ENCODE data around the gene TMEM255B. TPM values are rescaled to one million over a fixed set of nuclear protein-coding genes. Genes with fewer than 3 reads are reported as not detected.

The TMEM255B gene
- total and polyA plus RNA-seq, 4 donors, result 6.0 to 19.6 (median 14.8) TPM

GRCh38 chr13:113730258-113730691 lies 28.8 kb upstream of the TMEM255B start:
- Histone ChIP-seq H3K27me3 (ENCODE audit: control insufficient read depth in 3 of 3, insufficient read depth in 3 of 3, low read length in 2 of 3) (peaks cover 0 to 14% (median 0%) of the 10 kb centered on the region in 3 donors), H3K36me3 (ENCODE audit: control insufficient read depth in 4 of 4, insufficient read depth in 4 of 4, low read length in 4 of 4) (no peaks in the 10 kb centered on the region), H3K4me1 (ENCODE audit: control insufficient read depth in 5 of 5, insufficient read depth in 5 of 5, low read length in 5 of 5) (no peaks in the 10 kb centered on the region), H3K27ac (ENCODE audit: low read depth in 1 of 2, low read length in 1 of 2) (no peak overlapping the region), H3K9ac (ENCODE audit: insufficient read depth in 1 of 2, low read length in 2 of 2) (no peak overlapping the region), H3K9me3 (ENCODE audit: control insufficient read depth in 4 of 4, insufficient read depth in 3 of 4, low read length in 3 of 4) (peaks cover 0 to 4% (median 0%) of the 10 kb centered on the region in 4 donors), H3K4me3 (no peak overlapping the region)
- DNase-seq, result no peak
- ATAC-seq (ENCODE audit: insufficient read depth, low FRiP score), result no peak
- TF ChIP-seq, protein P1, sequence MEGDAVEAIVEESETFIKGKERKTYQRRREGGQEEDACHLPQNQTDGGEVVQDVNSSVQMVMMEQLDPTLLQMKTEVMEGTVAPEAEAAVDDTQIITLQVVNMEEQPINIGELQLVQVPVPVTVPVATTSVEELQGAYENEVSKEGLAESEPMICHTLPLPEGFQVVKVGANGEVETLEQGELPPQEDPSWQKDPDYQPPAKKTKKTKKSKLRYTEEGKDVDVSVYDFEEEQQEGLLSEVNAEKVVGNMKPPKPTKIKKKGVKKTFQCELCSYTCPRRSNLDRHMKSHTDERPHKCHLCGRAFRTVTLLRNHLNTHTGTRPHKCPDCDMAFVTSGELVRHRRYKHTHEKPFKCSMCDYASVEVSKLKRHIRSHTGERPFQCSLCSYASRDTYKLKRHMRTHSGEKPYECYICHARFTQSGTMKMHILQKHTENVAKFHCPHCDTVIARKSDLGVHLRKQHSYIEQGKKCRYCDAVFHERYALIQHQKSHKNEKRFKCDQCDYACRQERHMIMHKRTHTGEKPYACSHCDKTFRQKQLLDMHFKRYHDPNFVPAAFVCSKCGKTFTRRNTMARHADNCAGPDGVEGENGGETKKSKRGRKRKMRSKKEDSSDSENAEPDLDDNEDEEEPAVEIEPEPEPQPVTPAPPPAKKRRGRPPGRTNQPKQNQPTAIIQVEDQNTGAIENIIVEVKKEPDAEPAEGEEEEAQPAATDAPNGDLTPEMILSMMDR (IDR thresholded peaks at IDR 0.05; ENCODE audit: control extremely low read depth, extremely low read depth), result no peak
- 40 to 54% methylated on average over 21 of the region's 21 CpGs for WGBS, 2 donors

- H3K9ac ChIP-seq (ENCODE audit: insufficient read depth in 1 of 2, low read length in 2 of 2), result no peak overlapping the region
- H3K36me3 ChIP-seq (ENCODE audit: control insufficient read depth in 4 of 4, insufficient read depth in 4 of 4, low read length in 4 of 4), result no peaks in the 10 kb centered on the region
- no peak overlapping the region for H3K4me3 ChIP-seq
- 81 to 90% methylated on average over 4 of the region's 4 CpGs for WGBS, 2 donors
- H3K27ac ChIP-seq (ENCODE audit: low read depth in 1 of 2, low read length in 1 of 2), result no peak overlapping the region
- TF ChIP-seq, protein P1 (IDR thresholded peaks at IDR 0.05; ENCODE audit: control extremely low read depth, extremely low read depth), result no peak
- peaks cover 0 to 4% (median 0%) of the 10 kb centered on the region in 4 donors for H3K9me3 ChIP-seq (ENCODE audit: control insufficient read depth in 4 of 4, insufficient read depth in 3 of 4, low read length in 3 of 4)
- no peak for ATAC-seq (ENCODE audit: insufficient read depth, low FRiP score)
- H3K27me3 ChIP-seq (ENCODE audit: control insufficient read depth in 3 of 3, insufficient read depth in 3 of 3, low read length in 2 of 3), result peaks cover 0 to 14% (median 0%) of the 10 kb centered on the region in 3 donors
- H3K4me1 ChIP-seq (ENCODE audit: control insufficient read depth in 5 of 5, insufficient read depth in 5 of 5, low read length in 5 of 5), result no peaks in the 10 kb centered on the region
- no peak for DNase-seq
Observed at GRCh38 chr13:113730831-113731191, 28.2 kb upstream of the TMEM255B start.

- TF ChIP-seq, protein P1 (IDR thresholded peaks at IDR 0.05; ENCODE audit: control extremely low read depth, extremely low read depth), result no peak
- H3K27me3 ChIP-seq (ENCODE audit: control insufficient read depth in 3 of 3, insufficient read depth in 3 of 3, low read length in 2 of 3), result peaks cover 0 to 14% (median 0%) of the 10 kb centered on the region in 3 donors
- no peaks in the 10 kb centered on the region for H3K4me1 ChIP-seq (ENCODE audit: control insufficient read depth in 5 of 5, insufficient read depth in 5 of 5, low read length in 5 of 5)
- 81 to 83% methylated on average over 32 of the region's 32 CpGs for WGBS, 2 donors
- H3K36me3 ChIP-seq (ENCODE audit: control insufficient read depth in 4 of 4, insufficient read depth in 4 of 4, low read length in 4 of 4), result no peaks in the 10 kb centered on the region
- DNase-seq, result no peak
- no peak overlapping the region for H3K9ac ChIP-seq (ENCODE audit: insufficient read depth in 1 of 2, low read length in 2 of 2)
- no peak overlapping the region for H3K27ac ChIP-seq (ENCODE audit: low read depth in 1 of 2, low read length in 1 of 2)
- no peak overlapping the region for H3K4me3 ChIP-seq
- peaks cover 0 to 3% (median 0%) of the 10 kb centered on the region in 4 donors for H3K9me3 ChIP-seq (ENCODE audit: control insufficient read depth in 4 of 4, insufficient read depth in 3 of 4, low read length in 3 of 4)
- ATAC-seq (ENCODE audit: insufficient read depth, low FRiP score), result no peak
Observed at GRCh38 chr13:113731192-113732175, 27.5 kb upstream of the TMEM255B start.
